Rectal smooth muscle tissue (tissue), 1 donor: ENCODE results near the gene BSCL2.
"Not testable (repeated sequence)": the region's sequence is repeated elsewhere in the genome, so short reads cannot be mapped to it uniquely, and the experiment has no call there.

ENCODE experiments used
- H3K27ac ChIP-seq: one replicate; pipeline ENCODE4 v1.7.0; 2013; ENCODE audit warnings: low read depth, low read length, inconsistent platforms
- H3K27me3 ChIP-seq: one replicate; pipeline ENCODE4 v1.7.0; 2013; ENCODE audit warnings: low read length; ENCODE audit not compliant: control insufficient read depth, insufficient read depth
- H3K36me3 ChIP-seq: one replicate; pipeline ENCODE4 v1.7.0; 2013; ENCODE audit warnings: low read length; ENCODE audit not compliant: control insufficient read depth, insufficient read depth
- H3K4me1 ChIP-seq: one replicate; pipeline ENCODE4 v1.7.0; 2013; ENCODE audit warnings: low read length; ENCODE audit not compliant: control insufficient read depth, insufficient read depth
- H3K4me3 ChIP-seq: one replicate; pipeline ENCODE4 v1.7.0; 2013; ENCODE audit warnings: low read length
- H3K9ac ChIP-seq: one replicate; pipeline ENCODE4 v1.7.0; 2013; ENCODE audit warnings: low read length

Gene BSCL2

DNA sequence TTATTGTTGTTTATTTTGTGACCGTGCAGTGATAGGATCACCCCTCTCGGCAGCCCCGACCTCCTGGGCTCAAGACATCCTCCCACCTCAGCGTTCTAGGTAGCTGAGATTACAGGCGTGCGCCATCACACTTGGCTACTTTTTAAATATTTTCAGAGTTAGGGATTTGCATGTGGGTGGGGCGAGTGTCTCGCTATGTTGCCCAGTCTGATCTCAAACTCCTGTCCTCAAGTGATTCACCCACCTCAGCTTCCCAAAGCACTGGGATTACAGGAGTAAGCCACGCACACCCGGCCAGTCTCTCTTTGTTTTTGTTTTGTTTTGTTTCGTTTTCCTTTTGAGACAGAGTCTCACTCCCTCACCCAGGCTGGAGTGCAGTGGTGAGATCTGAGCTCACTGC, 52.9 kb downstream of the BSCL2 start:
- H3K27ac ChIP-seq, result no peak overlapping the region
- H3K36me3 ChIP-seq, result peaks cover 5% of the 10 kb centered on the region
- peaks cover 6% of the 10 kb centered on the region for H3K4me1 ChIP-seq
- H3K9ac ChIP-seq, result no peak overlapping the region
- H3K27me3 ChIP-seq, result no peaks in the 10 kb centered on the region
- H3K4me3 ChIP-seq, result no peak overlapping the region

GRCh38 chr11:62652161-62653006, 54.8 kb downstream of the BSCL2 start:
- no peaks in the 10 kb centered on the region for H3K27me3 ChIP-seq
- H3K36me3 ChIP-seq, result peaks cover 21% of the 10 kb centered on the region
- peak overlapping the region; percentile 65 for H3K4me3 ChIP-seq
- peak overlapping the region; percentile 81 for H3K27ac ChIP-seq
- peaks cover 6% of the 10 kb centered on the region for H3K4me1 ChIP-seq
- peak overlapping the region; percentile 67 for H3K9ac ChIP-seq

DNA sequence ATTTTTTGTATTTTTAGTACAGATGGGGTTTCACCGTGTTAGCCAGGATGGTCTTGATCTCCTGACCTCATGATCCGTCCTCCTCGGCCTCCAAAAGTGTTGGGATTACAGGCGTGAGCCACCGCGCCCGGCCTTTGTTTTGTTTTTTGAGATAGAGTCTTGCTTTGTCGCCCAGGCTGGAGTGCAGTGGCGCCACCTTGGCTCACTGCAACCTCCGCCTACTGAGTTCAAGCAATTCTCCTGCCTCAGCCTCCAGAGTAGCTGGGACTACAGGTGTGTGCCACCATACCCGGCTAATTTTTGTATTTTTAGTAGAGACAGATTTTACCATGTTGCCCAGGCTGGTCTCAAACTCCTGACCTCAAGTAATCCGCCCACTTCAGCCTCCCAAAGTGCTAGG, 56.9 kb downstream of the BSCL2 start:
- H3K36me3 ChIP-seq, result peaks cover 21% of the 10 kb centered on the region
- not testable (repeated sequence) for H3K9ac ChIP-seq, H3K27me3 ChIP-seq, H3K4me3 ChIP-seq, H3K27ac ChIP-seq
- H3K4me1 ChIP-seq, result peaks cover 14% of the 10 kb centered on the region

GRCh38 chr11:62649486-62649885, 57.7 kb downstream of the BSCL2 start:
- Histone ChIP-seq H3K27ac (no peak overlapping the region), H3K9ac (no peak overlapping the region), H3K27me3 (no peaks in the 10 kb centered on the region), H3K4me1 (peaks cover 18% of the 10 kb centered on the region), H3K36me3 (peaks cover 21% of the 10 kb centered on the region), H3K4me3 (no peak overlapping the region)

GRCh38 chr11:62648967-62649364, 58.3 kb downstream of the BSCL2 start:
- H3K4me3 ChIP-seq, result no peak overlapping the region
- H3K27ac ChIP-seq, result no peak overlapping the region
- H3K4me1 ChIP-seq, result peaks cover 18% of the 10 kb centered on the region
- no peak overlapping the region for H3K9ac ChIP-seq
- H3K27me3 ChIP-seq, result no peaks in the 10 kb centered on the region
- H3K36me3 ChIP-seq, result peaks cover 21% of the 10 kb centered on the region

DNA sequence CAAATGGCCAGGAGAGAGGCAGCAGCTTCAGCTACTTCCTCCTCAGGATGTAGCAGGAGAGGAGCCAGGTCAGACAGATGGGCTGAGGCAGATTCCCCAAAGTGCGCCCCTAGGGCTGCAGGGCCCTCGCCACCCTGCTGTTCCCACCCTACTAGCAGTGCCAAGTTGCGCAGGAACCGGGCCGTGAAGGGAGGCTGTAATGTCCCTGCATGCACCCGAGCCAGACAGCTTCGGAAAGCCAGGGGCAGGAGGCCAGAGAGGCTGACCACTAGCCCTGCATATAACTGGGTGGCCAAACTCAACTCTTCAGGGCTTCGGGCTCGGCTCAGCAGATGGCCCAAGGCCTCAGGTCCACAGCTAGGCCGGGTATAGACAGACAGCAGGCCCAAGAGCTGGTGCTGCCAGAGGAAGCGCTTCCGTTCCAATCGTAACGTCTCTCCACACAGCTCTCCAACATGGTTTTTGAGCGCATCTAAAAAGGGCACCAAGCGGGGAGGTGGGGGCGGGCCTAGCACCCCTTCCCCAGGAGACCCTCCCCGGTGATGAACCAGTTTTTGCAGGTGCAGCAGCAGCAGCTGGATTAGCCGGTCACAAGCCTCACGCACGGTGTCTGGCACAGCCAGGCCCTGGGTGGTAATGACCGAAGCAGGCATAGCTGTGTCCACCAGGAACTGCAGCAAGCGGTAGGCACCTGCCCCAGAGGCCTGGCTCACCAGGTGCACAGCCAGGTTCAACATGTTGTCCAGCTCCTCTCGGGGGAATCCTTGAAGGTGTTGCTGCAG, 58.8 kb downstream of the BSCL2 start:
- no peak overlapping the region for H3K9ac ChIP-seq
- no peaks in the 10 kb centered on the region for H3K27me3 ChIP-seq
- no peak overlapping the region for H3K4me3 ChIP-seq
- peaks cover 21% of the 10 kb centered on the region for H3K36me3 ChIP-seq
- H3K27ac ChIP-seq, result no peak overlapping the region
- H3K4me1 ChIP-seq, result peaks cover 18% of the 10 kb centered on the region

GRCh38 chr11:62647609-62648005, 59.6 kb downstream of the BSCL2 start:
- no peak overlapping the region for H3K4me3 ChIP-seq
- H3K36me3 ChIP-seq, result peaks cover 21% of the 10 kb centered on the region
- no peaks in the 10 kb centered on the region for H3K27me3 ChIP-seq
- H3K4me1 ChIP-seq, result peaks cover 16% of the 10 kb centered on the region
- H3K9ac ChIP-seq, result no peak overlapping the region
- H3K27ac ChIP-seq, result no peak overlapping the region

GRCh38 chr11:62646825-62647608, 60.2 kb downstream of the BSCL2 start:
- Histone ChIP-seq H3K9ac (no peak overlapping the region), H3K27ac (peak overlapping the region; percentile 64), H3K4me3 (peak overlapping the region; percentile 48), H3K27me3 (no peaks in the 10 kb centered on the region), H3K4me1 (peaks cover 12% of the 10 kb centered on the region), H3K36me3 (peaks cover 21% of the 10 kb centered on the region)

- H3K36me3 ChIP-seq, result peaks cover 21% of the 10 kb centered on the region
- H3K27me3 ChIP-seq, result no peaks in the 10 kb centered on the region
- peak within 1 kb of the TSS; percentile 87 for H3K27ac ChIP-seq
- H3K4me1 ChIP-seq, result peaks cover 12% of the 10 kb centered on the region
- H3K4me3 ChIP-seq, result peak within 1 kb of the TSS; percentile 94
- peak within 1 kb of the TSS; percentile 90 for H3K9ac ChIP-seq
Observed at GRCh38 chr11:62645946-62646824, 61.0 kb downstream of the BSCL2 start, which contains the start of gene GANAB. Gene GANAB (minus strand): TSS chr11:62646613. CDS start chr11:62646599, 14 bp downstream.

- Histone ChIP-seq H3K4me3 (peak overlapping the region; percentile 94), H3K9ac (peak overlapping the region; percentile 90), H3K27me3 (no peaks in the 10 kb centered on the region), H3K4me1 (peaks cover 12% of the 10 kb centered on the region), H3K27ac (peak overlapping the region; percentile 87), H3K36me3 (peaks cover 21% of the 10 kb centered on the region)
Observed at GRCh38 chr11:62645671-62645945, 61.6 kb downstream of the BSCL2 start.

DNA sequence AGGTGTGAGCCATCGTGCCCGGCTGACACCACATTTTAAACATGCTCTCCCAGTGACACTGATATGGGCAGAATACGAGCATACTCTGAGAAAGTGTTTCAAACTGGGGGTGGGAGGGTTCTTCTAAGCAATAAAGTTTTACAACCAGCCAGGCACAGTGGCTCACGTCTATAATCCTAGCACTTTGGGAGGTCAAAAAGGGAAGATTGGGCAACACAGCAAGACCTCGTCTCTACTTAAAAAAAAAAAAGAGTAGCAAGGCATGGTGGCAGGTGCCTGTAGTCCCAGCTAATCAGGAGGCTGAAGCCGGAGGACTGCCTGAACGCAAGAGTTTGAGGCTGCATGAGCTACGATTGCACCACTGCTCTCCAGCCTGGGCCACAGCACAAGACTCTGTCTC, 63.0 kb downstream of the BSCL2 start:
- peaks cover 12% of the 10 kb centered on the region for H3K4me1 ChIP-seq
- H3K27ac ChIP-seq, result no peak overlapping the region
- no peak overlapping the region for H3K9ac ChIP-seq
- H3K4me3 ChIP-seq, result no peak overlapping the region
- H3K36me3 ChIP-seq, result peaks cover 19% of the 10 kb centered on the region
- no peaks in the 10 kb centered on the region for H3K27me3 ChIP-seq
